SK-MEL-5 (cell line): ENCODE results near the gene LARP4B. TPM values are rescaled to one million over a fixed set of nuclear protein-coding genes. Genes with fewer than 3 reads are reported as not detected.

Experiments
- DNase-seq: peaks from one replicate; pipeline ENCODE4 v3.0.0-alpha.2; 2016; ENCODE audit warnings: low read depth, low spot score
- in situ Hi-C: cut with HindIII; loops from 2 replicates; pipeline ENCODE4 v1.10.0; 2016; ENCODE audit warnings: low sequenced_read_pairs, high pct_unique_total_duplicates, low pct_unique_long_range_greater_than_20kb
- total RNA-seq: library from RNA; depleted of rRNA; stranded (reverse); fragments of >200 nt; shearing (Covaris generic); gene quantifications from 2 replicates; pipeline ENCODE4 v1.2.3, GENCODE V29; 2014

Gene LARP4B
- total RNA-seq, 1 experiment from 2014 or later, result 23.1 TPM

GRCh38 chr10:853017-853416 is 78.5 kb downstream of the LARP4B start:
- in situ Hi-C loops, result no loop called here
- no peak for DNase-seq

- DNase-seq, result no peak
- in situ Hi-C loops, result no loop called here
Measured at GRCh38 chr10:852386-852785, 79.1 kb downstream of the LARP4B start.

DNA sequence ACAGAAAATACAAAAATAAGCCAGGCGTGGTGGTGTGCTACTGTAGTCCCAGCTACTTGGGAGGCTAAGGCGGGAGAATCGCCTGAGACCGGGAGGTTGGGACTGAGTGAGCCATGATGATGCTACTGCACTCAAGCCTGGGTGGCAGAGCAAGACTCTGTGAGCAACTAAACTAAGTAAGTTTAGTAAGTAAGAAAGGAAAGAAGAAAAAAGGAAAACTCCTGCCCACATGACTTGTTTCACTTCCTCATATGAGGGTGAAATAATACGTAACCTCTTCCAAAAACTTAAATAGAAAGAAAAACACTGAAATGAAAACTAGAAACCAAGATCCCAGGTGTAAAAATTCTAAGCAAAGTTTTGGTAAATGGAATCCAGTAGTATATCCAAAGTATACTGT is 79.6 kb downstream of the LARP4B start:
- in situ Hi-C loops, result no loop called here
- DNase-seq, result no peak

DNA sequence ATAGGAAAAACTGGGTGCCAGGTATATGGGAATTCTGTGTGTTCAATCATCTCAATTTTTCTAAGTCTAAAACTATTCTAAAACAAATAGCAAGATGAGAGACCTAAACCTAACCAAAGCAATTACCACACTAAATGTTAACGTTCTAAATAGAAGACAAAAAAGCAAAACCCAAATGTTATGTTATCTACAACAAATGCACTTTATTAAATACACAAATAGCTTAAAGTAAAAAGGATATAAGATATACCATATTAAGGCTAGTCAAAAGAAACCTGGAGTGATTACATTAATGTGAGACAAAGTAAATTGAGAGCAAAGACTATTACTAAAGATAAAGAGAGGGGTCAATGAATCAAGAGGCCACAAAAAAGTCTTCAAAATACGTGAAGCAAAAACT is 81.4 kb downstream of the LARP4B start:
- DNase-seq, result no peak
- in situ Hi-C loops, result no loop called here

DNA sequence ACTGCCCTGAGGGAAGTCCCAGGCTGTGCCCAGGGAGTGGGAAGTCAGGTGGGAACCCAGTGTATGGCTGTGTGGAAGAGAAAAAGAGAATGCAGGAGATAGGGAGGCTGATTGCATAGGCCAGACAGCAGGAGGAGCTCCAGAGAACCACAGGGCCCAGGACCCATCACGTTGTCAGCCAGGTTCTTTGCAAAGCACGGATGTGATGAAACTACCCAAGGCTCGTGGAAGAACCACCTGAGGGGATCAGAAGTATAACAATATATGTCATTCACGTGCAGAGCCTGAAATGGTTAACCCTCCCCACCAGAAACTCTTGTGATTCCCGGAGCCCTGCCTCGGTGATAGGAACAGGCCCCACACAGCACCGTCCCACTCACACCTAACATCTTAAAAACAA is 83.6 kb downstream of the LARP4B start:
- peak; percentile 40 for DNase-seq
- in situ Hi-C loops, result no loop called here

DNA sequence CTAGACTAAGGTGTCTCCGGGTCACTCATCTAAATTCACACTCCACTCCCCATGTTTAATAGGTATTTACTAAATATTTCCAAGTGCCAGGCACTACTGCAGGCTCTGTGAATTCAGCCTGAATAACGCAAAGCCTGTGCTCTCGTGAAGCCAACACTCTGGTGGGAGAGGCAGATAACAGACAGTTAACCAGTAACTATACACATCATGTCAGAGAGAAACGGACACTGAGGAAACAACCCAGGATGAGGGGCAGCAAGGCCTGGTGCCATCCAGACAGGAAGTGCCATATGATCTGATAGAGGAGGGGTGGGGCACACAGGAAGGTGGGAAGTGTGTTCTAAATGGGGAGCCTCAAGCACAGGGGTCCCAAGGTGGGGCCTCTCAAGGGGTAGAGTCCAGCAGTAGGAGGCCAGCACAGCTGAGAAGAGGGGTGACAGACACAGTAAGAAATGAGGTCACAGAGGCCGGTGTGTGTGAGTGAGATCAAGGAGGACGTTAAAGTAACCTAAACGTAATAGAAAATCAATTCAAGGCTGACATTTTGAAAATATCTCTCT is 85.3 kb downstream of the LARP4B start:
- in situ Hi-C loops, result no loop called here

GRCh38 chr10:845526-845925 is 86.0 kb downstream of the LARP4B start:
- in situ Hi-C loops, result no loop called here
- peak; percentile 77 for DNase-seq

More for the DNA sequence above, 85.3 kb downstream of the LARP4B start:
- DNase-seq, result peak; percentile 0

DNA sequence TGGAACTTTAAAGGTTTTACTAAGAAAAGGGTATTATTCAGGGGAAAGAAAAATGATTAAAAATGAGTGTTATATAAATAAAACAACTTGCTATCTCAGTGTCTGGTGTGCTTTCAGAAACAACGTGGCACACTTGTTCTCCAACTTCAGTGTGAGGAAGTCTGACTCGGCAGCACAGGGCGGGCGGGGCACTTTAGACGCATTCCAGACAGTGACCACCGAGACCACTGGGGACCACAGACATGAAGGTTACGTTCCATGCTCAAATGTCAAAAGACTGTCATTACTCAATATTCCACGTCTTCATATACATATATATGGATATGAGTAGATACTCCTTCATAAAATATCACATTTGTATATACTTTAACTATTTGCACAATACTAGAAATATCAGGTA is 87.0 kb downstream of the LARP4B start:
- DNase-seq, result peak; percentile 1
- in situ Hi-C loops, result no loop called here

- DNase-seq, result no peak
- in situ Hi-C loops, result no loop called here
Measured at GRCh38 chr10:843703-844102, 87.8 kb downstream of the LARP4B start.

DNA sequence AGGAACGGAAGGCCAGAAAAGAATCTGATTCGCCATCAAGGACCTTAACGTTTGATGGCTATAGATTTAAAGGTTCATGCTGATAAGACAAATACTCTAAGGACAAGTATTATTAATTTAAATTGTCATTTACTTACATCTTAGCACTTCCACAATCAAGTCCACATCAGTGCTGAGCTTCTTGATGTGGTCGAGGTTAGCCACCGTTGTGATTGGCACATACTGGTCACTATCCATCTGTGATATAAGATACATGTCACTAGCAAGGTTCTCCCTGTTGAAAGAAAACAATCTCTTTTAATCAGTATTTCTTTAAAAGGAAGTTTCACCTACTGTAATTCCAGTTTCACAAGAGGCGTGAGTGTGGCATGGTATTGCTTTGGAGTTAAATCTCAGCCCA is 88.7 kb downstream of the LARP4B start:
- in situ Hi-C loops, result no loop called here
- DNase-seq, result no peak

DNA sequence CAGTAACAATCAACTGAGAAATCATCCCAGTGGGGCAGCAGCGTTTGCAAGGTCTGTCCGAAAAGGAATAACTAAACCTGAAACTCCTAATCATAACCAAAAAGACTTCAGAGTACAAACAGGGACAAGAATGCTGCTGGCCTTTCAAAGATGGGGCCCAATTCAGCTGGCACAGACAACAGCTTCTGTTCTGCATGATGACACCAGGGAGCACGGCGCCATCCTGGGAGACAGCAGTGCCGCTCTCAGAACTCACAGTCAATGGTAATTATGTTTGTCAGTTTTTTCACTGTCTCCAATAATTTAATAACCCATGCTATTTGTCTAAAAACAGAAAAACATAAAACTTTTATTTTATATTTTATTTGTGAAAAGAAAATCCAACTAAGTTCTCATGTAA is 90.0 kb downstream of the LARP4B start:
- in situ Hi-C loops, result no loop called here
- DNase-seq, result no peak

DNA sequence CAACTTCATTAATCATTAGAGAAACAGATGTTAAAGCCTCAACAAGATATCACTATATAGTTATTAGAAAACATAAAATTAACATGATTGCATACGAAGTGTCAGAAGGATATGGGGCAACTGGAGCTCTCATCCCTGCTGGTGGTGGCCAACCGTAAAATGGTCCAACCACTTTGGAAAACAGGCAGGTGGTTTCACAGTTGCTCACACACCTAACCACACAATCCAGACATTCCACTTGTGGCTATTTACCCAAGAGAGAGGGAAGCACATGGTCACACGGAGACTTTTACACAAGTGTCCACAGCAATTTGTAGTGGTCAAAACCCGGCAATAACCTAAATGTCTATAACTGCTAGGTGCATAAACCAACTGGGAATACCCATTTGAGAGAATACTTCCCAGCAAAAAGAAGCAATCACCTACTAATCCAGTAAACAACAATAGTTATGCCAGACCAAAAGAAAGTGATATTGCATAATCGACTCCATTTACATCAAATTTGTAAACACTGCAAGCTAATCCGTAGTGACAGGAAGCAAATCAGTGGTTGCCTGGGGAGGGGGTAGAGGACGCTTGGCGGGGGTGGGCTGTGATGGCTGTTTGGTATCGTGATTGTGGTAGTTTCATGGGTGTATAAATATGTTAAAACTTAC is 91.8 kb downstream of the LARP4B start:
- in situ Hi-C loops, result no loop called here

DNA sequence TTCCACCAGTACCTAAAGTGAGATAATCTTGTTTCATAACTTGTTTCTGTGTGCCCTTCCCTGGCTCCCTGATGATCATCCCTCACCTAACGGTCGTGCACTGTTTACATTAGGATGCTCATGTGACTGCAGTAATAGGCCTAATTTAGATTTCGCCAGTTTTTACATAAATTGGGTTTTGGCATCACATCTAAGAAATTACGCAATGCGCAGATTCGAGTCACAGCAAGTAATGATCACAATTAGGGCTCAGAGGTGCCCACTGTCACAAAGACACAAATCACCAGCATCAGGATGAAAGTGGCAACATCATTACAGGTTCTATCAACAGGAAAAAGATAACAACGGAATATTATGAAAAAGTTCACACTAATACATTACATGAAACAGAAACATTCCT is 94.7 kb downstream of the LARP4B start:
- in situ Hi-C loops, result no loop called here
- no peak for DNase-seq

More for the DNA sequence above, 91.8 kb downstream of the LARP4B start:
- DNase-seq, result no peak

DNA sequence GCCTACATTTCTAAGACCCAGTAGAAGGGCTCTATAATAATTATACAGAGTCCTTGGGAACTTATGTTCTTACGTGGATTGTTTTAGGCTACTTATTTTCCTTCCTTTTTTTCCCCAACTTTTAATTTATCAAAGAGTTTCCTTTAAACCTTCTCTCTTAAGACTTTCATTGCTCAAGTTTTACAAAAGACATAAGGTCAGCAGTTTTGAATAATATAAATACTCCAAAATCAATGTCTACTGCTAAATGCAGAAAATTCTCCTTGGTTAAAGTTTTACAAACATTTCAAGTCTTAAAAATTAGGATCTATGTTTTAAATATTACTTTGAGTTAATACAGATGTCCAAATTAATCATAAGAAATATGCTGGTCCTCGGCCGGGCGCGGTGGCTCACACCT is 97.0 kb downstream of the LARP4B start:
- in situ Hi-C loops, result no loop called here
- DNase-seq, result no peak

DNA sequence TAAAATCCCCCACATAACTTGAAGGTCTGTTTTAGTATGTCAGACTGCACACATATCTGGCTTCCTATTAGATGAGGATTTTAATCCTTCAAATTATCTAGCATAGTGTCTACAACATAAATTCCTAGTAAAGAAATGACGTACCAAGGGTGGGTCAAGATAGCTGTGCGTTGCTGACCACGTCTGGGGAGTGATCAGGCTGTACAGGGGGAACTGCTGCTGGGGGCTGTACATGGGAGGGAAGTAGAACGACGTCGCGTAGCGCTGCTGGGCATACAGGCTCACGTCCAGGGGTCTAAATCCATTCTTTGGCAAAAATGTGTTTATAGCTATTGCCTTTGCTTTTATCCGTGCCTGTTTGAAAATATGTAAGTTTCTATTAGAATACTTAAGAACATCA is 102.3 kb downstream of the LARP4B start:
- DNase-seq, result no peak
- in situ Hi-C loops, result no loop called here

- in situ Hi-C loops, result no loop called here
Measured at GRCh38 chr10:828191-828590, 103.3 kb downstream of the LARP4B start.

DNA sequence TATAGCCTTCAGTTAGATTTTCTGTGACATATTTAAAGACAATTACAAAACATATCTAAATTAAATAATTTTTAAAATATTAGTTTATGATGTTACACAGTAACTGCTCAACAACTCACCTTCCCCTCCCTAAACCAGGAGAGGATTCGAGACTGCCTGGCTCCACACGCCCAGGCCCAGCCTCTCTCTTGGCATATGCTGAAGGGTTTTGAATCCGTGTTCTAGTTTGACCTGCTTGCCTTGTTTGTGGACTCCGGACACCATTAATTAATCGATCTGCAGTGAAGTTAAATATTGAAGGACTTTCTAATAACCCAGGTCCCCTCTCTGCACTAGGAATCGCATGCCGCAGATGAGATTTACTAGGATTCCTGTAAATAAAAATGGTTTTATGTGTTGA is 106.6 kb downstream of the LARP4B start:
- in situ Hi-C loops, result no loop called here
- DNase-seq, result no peak

More at GRCh38 chr10:828191-828590, 103.3 kb downstream of the LARP4B start:
- DNase-seq, result no peak

- in situ Hi-C loops, result no loop called here
- DNase-seq, result peak; percentile 2
Measured at GRCh38 chr10:824497-824896, 107.0 kb downstream of the LARP4B start.

DNA sequence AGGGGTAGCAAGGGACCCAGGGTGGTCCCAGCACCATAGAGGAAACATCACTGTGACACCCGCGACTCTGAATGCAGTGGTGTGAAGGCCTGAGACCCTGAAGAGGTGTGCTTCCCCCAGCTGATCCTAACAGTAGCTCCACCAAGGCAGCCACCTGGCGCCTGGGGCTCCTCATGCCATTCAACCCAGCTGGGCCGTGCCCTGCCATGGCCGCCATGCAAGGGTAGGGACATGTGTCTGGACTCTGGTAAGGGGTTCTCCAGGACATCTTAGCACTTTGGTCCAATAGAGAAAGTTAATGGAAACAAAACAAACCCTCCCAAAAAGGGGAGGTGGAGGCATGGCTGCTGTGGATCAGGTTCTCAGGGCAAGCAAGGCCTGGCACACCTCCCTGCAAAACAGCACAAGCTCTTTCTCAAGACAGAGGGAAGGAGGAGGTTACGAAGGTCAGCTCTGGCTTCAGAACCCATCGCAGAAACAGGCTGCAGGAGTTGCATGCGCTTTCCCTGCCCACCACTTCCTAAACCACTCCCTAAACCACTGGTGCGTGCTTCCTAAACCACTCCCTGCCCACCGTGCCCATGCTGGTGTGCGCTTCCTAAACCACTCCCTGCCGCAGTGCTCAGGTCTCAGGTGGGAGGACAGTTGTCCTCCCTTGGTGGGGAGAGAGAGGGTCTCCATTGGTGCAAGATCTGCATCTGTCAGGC is 108.7 kb downstream of the LARP4B start:
- in situ Hi-C loops, result no loop called here
- DNase-seq, result no peak
